Measurements from ENCODE around the gene TAOK2. TPM values are rescaled to one million over a fixed set of nuclear protein-coding genes. Genes with fewer than 3 reads are reported as not detected.

TAOK2 gene
- total and polyA plus RNA-seq, 2 donors: 18.5 to 28.7 TPM

DNA sequence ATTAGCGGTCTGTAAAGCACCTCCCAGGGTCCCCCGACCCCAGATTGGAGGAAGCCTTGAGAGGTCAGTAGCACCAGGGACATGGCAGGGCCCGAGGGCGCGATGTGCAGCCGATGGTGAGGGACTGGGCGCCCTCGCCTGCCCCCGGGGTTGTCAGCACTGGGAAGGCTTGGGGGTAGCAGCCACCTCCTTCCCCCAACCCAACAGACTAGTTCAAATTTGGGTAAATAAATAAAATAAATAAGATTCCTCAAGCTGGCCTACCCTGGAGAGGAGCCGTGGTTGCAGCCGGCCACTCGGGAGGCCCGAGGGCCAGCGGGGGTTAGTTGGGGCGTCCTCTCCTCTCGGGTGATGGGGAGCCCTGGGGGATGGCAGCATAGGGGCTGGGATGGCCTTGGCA lies 50.8 kb downstream of the TAOK2 start:
- no peak for DNase-seq (ENCODE audit: low read depth in 6 of 9, low spot score in 9 of 9)
- WGBS: 90% methylated on average over 16 of the region's 16 CpGs
- Histone ChIP-seq H3K9me3 (ENCODE audit: control insufficient read depth in 2 of 2, insufficient read depth in 1 of 2, low read length in 1 of 2) (peaks cover 0 to 9% of the 10 kb centered on the region in 2 donors), H3K4me3 (ENCODE audit: low read length in 2 of 2) (no peak overlapping the region), H3K36me3 (ENCODE audit: control insufficient read depth in 2 of 2, insufficient read depth in 2 of 2, low read length in 1 of 2) (no peaks in the 10 kb centered on the region), H3K27me3 (ENCODE audit: control insufficient read depth in 2 of 2, insufficient read depth in 1 of 2, low read length in 1 of 2) (peaks cover 17 to 86% of the 10 kb centered on the region in 2 donors), H3K27ac (ENCODE audit: low read depth in 1 of 2, low read length in 1 of 2) (no peak overlapping the region), H3K4me1 (ENCODE audit: control insufficient read depth in 2 of 2, insufficient read depth in 2 of 2, low read length in 2 of 2) (peaks cover 0 to 12% of the 10 kb centered on the region in 2 donors)

GRCh38 chr16:30025156-30025555 lies 51.5 kb downstream of the TAOK2 start:
- WGBS: 79% methylated on average over 20 of the region's 20 CpGs
- Histone ChIP-seq H3K36me3 (ENCODE audit: control insufficient read depth in 2 of 2, insufficient read depth in 2 of 2, low read length in 1 of 2) (no peaks in the 10 kb centered on the region), H3K27me3 (ENCODE audit: control insufficient read depth in 2 of 2, insufficient read depth in 1 of 2, low read length in 1 of 2) (peaks cover 23 to 87% of the 10 kb centered on the region in 2 donors), H3K4me3 (ENCODE audit: low read length in 2 of 2) (no peak overlapping the region), H3K27ac (ENCODE audit: low read depth in 1 of 2, low read length in 1 of 2) (no peak overlapping the region), H3K9me3 (ENCODE audit: control insufficient read depth in 2 of 2, insufficient read depth in 1 of 2, low read length in 1 of 2) (peaks cover 0 to 13% of the 10 kb centered on the region in 2 donors), H3K4me1 (ENCODE audit: control insufficient read depth in 2 of 2, insufficient read depth in 2 of 2, low read length in 2 of 2) (peaks cover 0 to 12% of the 10 kb centered on the region in 2 donors)
- no peak for DNase-seq (ENCODE audit: low read depth in 6 of 9, low spot score in 9 of 9)

DNA sequence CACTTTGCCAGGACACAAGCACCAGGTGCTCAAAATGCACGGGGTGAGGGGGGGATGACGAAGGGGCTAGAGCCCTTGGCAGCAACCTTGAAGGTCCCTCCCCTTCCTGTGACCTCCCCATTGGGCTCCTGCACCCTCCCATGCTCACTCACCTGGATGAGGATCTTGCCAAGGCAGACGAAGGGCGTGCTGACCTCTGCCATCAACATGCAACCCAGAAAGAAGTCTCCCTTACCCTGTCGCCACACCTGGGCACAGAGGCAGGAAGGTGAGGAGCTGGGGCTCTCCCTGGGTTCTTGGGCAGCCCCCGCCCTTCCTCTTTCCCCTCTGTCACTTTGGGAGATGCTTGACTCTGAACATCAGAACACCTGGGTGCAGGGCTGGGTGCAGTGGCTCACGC lies 51.9 kb downstream of the TAOK2 start:
- 80% methylated on average over 7 of the region's 7 CpGs for WGBS
- no peak overlapping the region for H3K4me3 ChIP-seq (ENCODE audit: low read length in 2 of 2)
- H3K4me1 ChIP-seq (ENCODE audit: control insufficient read depth in 2 of 2, insufficient read depth in 2 of 2, low read length in 2 of 2): peaks cover 0 to 15% of the 10 kb centered on the region in 2 donors
- H3K36me3 ChIP-seq (ENCODE audit: control insufficient read depth in 2 of 2, insufficient read depth in 2 of 2, low read length in 1 of 2): no peaks in the 10 kb centered on the region
- no peak for DNase-seq (ENCODE audit: low read depth in 6 of 9, low spot score in 9 of 9)
- peaks cover 0 to 15% of the 10 kb centered on the region in 2 donors for H3K9me3 ChIP-seq (ENCODE audit: control insufficient read depth in 2 of 2, insufficient read depth in 1 of 2, low read length in 1 of 2)
- peaks cover 27 to 87% of the 10 kb centered on the region in 2 donors for H3K27me3 ChIP-seq (ENCODE audit: control insufficient read depth in 2 of 2, insufficient read depth in 1 of 2, low read length in 1 of 2)
- H3K27ac ChIP-seq (ENCODE audit: low read depth in 1 of 2, low read length in 1 of 2): no peak overlapping the region

DNA sequence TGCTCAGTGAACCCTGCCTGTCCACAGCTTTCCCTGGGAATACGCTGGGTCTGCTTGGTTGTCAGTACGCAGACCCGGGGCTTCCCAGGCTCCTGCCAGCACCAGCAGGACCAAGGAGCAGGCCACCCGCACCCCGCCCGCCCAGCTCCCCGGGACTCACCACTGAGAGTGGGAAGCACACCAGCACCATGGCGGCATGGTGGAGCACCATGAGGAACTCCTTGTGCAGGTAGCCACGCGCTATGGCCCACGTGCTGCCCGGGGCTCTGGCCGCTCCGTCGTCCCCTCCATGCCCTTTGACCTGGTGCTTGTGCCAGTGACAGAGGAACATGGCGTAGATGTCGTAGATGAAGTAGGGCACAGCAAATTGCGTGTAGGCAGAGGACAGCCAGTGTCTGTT lies 52.8 kb downstream of the TAOK2 start:
- Histone ChIP-seq H3K4me1 (ENCODE audit: control insufficient read depth in 2 of 2, insufficient read depth in 2 of 2, low read length in 2 of 2) (peaks cover 0 to 11% of the 10 kb centered on the region in 2 donors), H3K27me3 (ENCODE audit: control insufficient read depth in 2 of 2, insufficient read depth in 1 of 2, low read length in 1 of 2) (peaks cover 34 to 87% of the 10 kb centered on the region in 2 donors), H3K9me3 (ENCODE audit: control insufficient read depth in 2 of 2, insufficient read depth in 1 of 2, low read length in 1 of 2) (peaks cover 0 to 13% of the 10 kb centered on the region in 2 donors), H3K4me3 (ENCODE audit: low read length in 2 of 2) (no peak overlapping the region), H3K36me3 (ENCODE audit: control insufficient read depth in 2 of 2, insufficient read depth in 2 of 2, low read length in 1 of 2) (peaks cover 0 to under 1% of the 10 kb centered on the region in 2 donors), H3K27ac (ENCODE audit: low read depth in 1 of 2, low read length in 1 of 2) (no peak overlapping the region)
- DNase-seq (ENCODE audit: low read depth in 6 of 9, low spot score in 9 of 9): no peak
- WGBS: 94% methylated on average over 18 of the region's 18 CpGs

- peaks cover 0 to 2% of the 10 kb centered on the region in 2 donors for H3K36me3 ChIP-seq (ENCODE audit: control insufficient read depth in 2 of 2, insufficient read depth in 2 of 2, low read length in 1 of 2)
- peaks cover 0 to 10% of the 10 kb centered on the region in 2 donors for H3K4me1 ChIP-seq (ENCODE audit: control insufficient read depth in 2 of 2, insufficient read depth in 2 of 2, low read length in 2 of 2)
- no peak overlapping the region for H3K4me3 ChIP-seq (ENCODE audit: low read length in 2 of 2)
- peaks cover 37 to 97% of the 10 kb centered on the region in 2 donors for H3K27me3 ChIP-seq (ENCODE audit: control insufficient read depth in 2 of 2, insufficient read depth in 1 of 2, low read length in 1 of 2)
- WGBS: 55% methylated on average over 13 of the region's 13 CpGs
- H3K9me3 ChIP-seq (ENCODE audit: control insufficient read depth in 2 of 2, insufficient read depth in 1 of 2, low read length in 1 of 2): peaks cover 0 to 10% of the 10 kb centered on the region in 2 donors
- no peak for DNase-seq (ENCODE audit: low read depth in 6 of 9, low spot score in 9 of 9)
- H3K27ac ChIP-seq (ENCODE audit: low read depth in 1 of 2, low read length in 1 of 2): no peak overlapping the region
Observed at GRCh38 chr16:30027588-30028437, 54.1 kb downstream of the TAOK2 start.

DNA sequence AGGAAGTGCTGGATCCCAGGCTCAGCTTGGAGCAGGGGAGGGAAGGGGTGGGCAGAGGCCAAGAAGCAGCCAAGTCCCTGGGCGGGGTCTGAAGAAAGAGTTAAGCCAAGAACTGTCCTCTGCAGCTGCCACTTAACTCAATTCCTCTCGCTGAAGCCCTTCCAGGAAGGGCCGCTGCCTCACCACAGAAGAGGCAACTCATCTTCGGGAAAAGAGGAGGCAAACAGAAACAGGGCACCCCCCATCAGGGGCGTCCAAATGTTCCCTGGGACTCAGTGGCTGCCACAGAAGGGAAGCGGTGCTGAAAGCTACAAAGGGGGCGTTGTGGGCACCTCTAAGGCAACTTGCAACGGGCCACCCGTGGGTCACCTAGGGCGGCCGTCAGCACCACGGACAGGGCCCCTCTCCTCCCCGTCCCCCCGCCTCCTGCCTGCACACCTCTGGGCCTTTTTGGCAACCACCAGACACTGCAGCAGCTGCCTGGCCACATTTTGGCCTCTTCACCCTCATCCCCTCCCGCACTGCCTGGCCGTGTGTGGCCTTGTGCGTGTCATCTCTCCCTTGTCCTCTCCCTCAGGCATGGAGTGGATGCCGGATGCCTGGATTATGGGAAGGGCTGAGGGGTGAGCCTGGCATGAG lies 54.9 kb downstream of the TAOK2 start:
- H3K27me3 ChIP-seq (ENCODE audit: control insufficient read depth in 2 of 2, insufficient read depth in 1 of 2, low read length in 1 of 2): peaks cover 37 to 92% of the 10 kb centered on the region in 2 donors
- no peak overlapping the region for H3K27ac ChIP-seq (ENCODE audit: low read depth in 1 of 2, low read length in 1 of 2)
- DNase-seq (ENCODE audit: low read depth in 6 of 9, low spot score in 9 of 9): no peak
- peaks cover 0 to 10% of the 10 kb centered on the region in 2 donors for H3K9me3 ChIP-seq (ENCODE audit: control insufficient read depth in 2 of 2, insufficient read depth in 1 of 2, low read length in 1 of 2)
- H3K4me1 ChIP-seq (ENCODE audit: control insufficient read depth in 2 of 2, insufficient read depth in 2 of 2, low read length in 2 of 2): peaks cover 0 to 10% of the 10 kb centered on the region in 2 donors
- peaks cover 0 to 2% of the 10 kb centered on the region in 2 donors for H3K36me3 ChIP-seq (ENCODE audit: control insufficient read depth in 2 of 2, insufficient read depth in 2 of 2, low read length in 1 of 2)
- 21% methylated on average over 18 of the region's 18 CpGs for WGBS
- H3K4me3 ChIP-seq (ENCODE audit: low read length in 2 of 2): no peak overlapping the region

DNA sequence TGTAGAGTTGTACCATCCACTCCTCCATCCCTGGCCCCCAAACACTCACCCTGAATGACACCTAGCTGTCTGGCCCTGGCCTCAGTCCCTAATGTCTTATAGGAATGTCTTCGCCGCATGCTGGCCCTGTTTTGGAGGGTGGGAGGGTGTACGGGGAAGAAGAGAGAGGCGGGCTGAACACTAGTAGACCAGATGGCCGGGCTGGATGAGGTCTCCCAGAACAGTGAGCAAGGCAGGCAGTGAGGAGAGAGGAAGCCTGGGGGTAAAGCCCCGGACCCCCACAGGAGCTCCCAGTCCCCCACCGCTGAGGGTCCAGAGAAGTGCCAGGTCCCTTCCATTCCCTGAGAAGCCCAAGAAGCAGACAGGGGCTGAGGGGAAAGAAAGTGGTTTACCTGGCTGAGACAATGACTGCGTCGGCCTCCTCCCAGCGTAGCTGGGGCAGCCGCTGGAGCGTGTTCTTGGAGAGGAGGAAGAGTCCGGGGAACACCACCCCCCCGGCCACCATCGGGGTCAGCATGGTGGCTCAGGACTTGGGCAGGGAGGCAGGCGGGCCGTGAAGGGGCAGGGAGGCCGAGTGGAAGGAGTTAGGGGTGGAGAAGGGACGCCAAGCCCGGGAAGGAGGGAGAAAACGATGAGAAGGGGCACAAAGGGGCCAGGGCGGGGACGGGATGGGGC lies 56.5 kb downstream of the TAOK2 start:
- Histone ChIP-seq H3K9me3 (ENCODE audit: control insufficient read depth in 2 of 2, insufficient read depth in 1 of 2, low read length in 1 of 2) (peaks cover 0 to 10% of the 10 kb centered on the region in 2 donors), H3K4me3 (ENCODE audit: low read length in 2 of 2) (no peak overlapping the region), H3K36me3 (ENCODE audit: control insufficient read depth in 2 of 2, insufficient read depth in 2 of 2, low read length in 1 of 2) (peaks cover 0 to 2% of the 10 kb centered on the region in 2 donors), H3K27me3 (ENCODE audit: control insufficient read depth in 2 of 2, insufficient read depth in 1 of 2, low read length in 1 of 2) (peaks cover 37 to 81% of the 10 kb centered on the region in 2 donors), H3K27ac (ENCODE audit: low read depth in 1 of 2, low read length in 1 of 2) (no peak overlapping the region), H3K4me1 (ENCODE audit: control insufficient read depth in 2 of 2, insufficient read depth in 2 of 2, low read length in 2 of 2) (peaks cover 0 to 10% of the 10 kb centered on the region in 2 donors)
- 27% methylated on average over 23 of the region's 23 CpGs for WGBS
- no peak for DNase-seq (ENCODE audit: low read depth in 6 of 9, low spot score in 9 of 9)

DNA sequence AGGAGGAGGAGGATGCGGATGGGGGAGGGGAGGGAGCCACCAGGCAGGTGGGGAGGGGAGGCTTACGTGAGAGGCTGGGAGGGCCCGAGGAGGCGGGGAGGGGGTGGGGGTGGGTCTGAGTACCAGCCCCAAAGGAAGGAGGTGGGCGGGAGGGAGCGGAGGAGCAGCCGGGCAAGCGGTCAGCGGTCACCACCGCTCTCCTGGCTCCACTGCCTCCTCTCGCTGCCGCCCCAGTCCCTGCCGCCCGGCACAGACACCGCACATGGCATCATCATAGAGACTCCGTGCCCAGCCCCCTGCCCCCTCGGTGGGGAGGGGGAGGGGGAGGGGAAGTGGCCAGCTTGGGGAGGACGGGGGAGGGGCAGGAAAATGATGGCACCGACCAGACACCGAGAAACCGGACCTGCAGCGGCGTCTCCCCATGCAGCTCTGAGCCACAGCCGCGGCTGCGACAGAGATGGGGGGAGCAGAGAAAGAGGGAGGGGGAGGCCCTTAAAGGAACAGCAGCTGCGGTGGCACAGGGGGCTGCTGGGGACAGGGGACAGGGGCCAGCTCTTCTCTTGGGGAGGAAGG lies 57.3 kb downstream of the TAOK2 start, which contains the start of gene TLCD3B:
TSS of gene TLCD3B (minus strand) at position 431 of the 573 bp plus-strand sequence. CDS start 744 bp downstream, outside the sequence.
- peaks cover 0 to 10% of the 10 kb centered on the region in 2 donors for H3K9me3 ChIP-seq (ENCODE audit: control insufficient read depth in 2 of 2, insufficient read depth in 1 of 2, low read length in 1 of 2)
- WGBS: 1% methylated on average over 27 of the region's 27 CpGs
- peak within 1 kb of the TSS in 1 of 2 donors; percentile 25 for H3K4me3 ChIP-seq (ENCODE audit: low read length in 2 of 2)
- no peak within 1 kb of the TSS for H3K27ac ChIP-seq (ENCODE audit: low read depth in 1 of 2, low read length in 1 of 2)
- peaks cover 0 to 10% of the 10 kb centered on the region in 2 donors for H3K4me1 ChIP-seq (ENCODE audit: control insufficient read depth in 2 of 2, insufficient read depth in 2 of 2, low read length in 2 of 2)
- no peak for DNase-seq (ENCODE audit: low read depth in 6 of 9, low spot score in 9 of 9)
- peaks cover 0 to 2% of the 10 kb centered on the region in 2 donors for H3K36me3 ChIP-seq (ENCODE audit: control insufficient read depth in 2 of 2, insufficient read depth in 2 of 2, low read length in 1 of 2)
- H3K27me3 ChIP-seq (ENCODE audit: control insufficient read depth in 2 of 2, insufficient read depth in 1 of 2, low read length in 1 of 2): peaks cover 37 to 77% of the 10 kb centered on the region in 2 donors
